HepG2 (cell line): ENCODE measurements around the gene NBPF1. TPM values are rescaled to one million over a fixed set of nuclear protein-coding genes. Genes with fewer than 3 reads are reported as not detected.
"Not testable (repeated sequence)": the region's sequence is repeated elsewhere in the genome, so short reads cannot be mapped to it uniquely, and the experiment has no call there.

Experiments
- DBP ChIP-seq: sonication (generic); formaldehyde crosslinking; IDR thresholded peaks from 2 replicates; pipeline ENCODE4 v1.4.0; 2020; ENCODE audit warnings: missing genetic modification reagents; ENCODE audit errors: not compliant biosample characterization
- DNMT3B ChIP-seq: conservative IDR thresholded peaks from 2 replicates; pipeline ENCODE4 v1.6.1; 2016; ENCODE audit warnings: missing biosample characterization, control low read depth
- FOXJ3 ChIP-seq: sonication (generic); formaldehyde crosslinking; IDR thresholded peaks from 2 replicates; pipeline ENCODE4 v1.4.0; 2020; ENCODE audit warnings: missing genetic modification reagents, mild to moderate bottlenecking, borderline replicate concordance
- HOXA5 ChIP-seq: sonication (generic); formaldehyde crosslinking; IDR thresholded peaks from 2 replicates; pipeline ENCODE4 v1.4.0; 2020; ENCODE audit warnings: missing genetic modification reagents
- KLF11 ChIP-seq: IDR thresholded peaks from 2 replicates; pipeline ENCODE4 v1.6.1; 2016; ENCODE audit warnings: missing compliant biosample characterization
- NFATC3 ChIP-seq: sonication (generic); formaldehyde crosslinking; IDR thresholded peaks from 2 replicates; pipeline ENCODE4 v1.5.1; 2020; ENCODE audit warnings: mild to moderate bottlenecking, missing genetic modification reagents
- NKX3-1 ChIP-seq: sonication (generic); formaldehyde crosslinking; IDR thresholded peaks from 2 replicates; pipeline ENCODE4 v1.5.0; 2020; ENCODE audit warnings: missing genetic modification reagents
- NONO ChIP-seq, 2 experiments: fragments of 450-650 bp in 1 of 2; sonication (generic) in 1 of 2; formaldehyde crosslinking in 1 of 2; IDR thresholded peaks in 1 of 2; conservative IDR thresholded peaks in 1 of 2; 2 replicates each; pipeline versions ENCODE4 v1.6.1 to v1.8.0; 2017 to 2022; ENCODE audit warnings: mild to moderate bottlenecking in 1 of 2, missing genetic modification reagents in 1 of 2, moderate library complexity in 1 of 2
- RAD21 ChIP-seq: fragments of 450-650 bp; formaldehyde crosslinking; IDR thresholded peaks from 2 replicates; pipeline ENCODE4 v1.5.0; 2020; ENCODE audit warnings: mild to moderate bottlenecking
- RXRB ChIP-seq: IDR thresholded peaks from 2 replicates; pipeline ENCODE4 v1.6.1; 2016; ENCODE audit warnings: borderline replicate concordance, missing genetic modification reagents, missing compliant biosample characterization
- ZBTB21 ChIP-seq: sonication (generic); formaldehyde crosslinking; IDR thresholded peaks from 2 replicates; pipeline ENCODE4 v1.4.0; 2020; ENCODE audit warnings: missing genetic modification reagents
- ZBTB25 ChIP-seq: IDR thresholded peaks from 2 replicates; pipeline ENCODE4 v1.6.1; 2018; ENCODE audit warnings: missing genetic modification reagents
- ZBTB37 ChIP-seq: sonication (generic); formaldehyde crosslinking; IDR thresholded peaks from 2 replicates; pipeline ENCODE4 v1.4.0; 2020; ENCODE audit warnings: mild to moderate bottlenecking, missing genetic modification reagents
- ZBTB44 ChIP-seq: sonication (generic); formaldehyde crosslinking; IDR thresholded peaks from 2 replicates; pipeline ENCODE4 v1.4.0; 2020; ENCODE audit warnings: missing genetic modification reagents
- ZFP36L2 ChIP-seq: sonication (generic); formaldehyde crosslinking; IDR thresholded peaks from 2 replicates; pipeline ENCODE4 v1.4.0; 2020; ENCODE audit warnings: missing genetic modification reagents
- ZFYVE20 ChIP-seq: sonication (generic); formaldehyde crosslinking; IDR thresholded peaks from 2 replicates; pipeline ENCODE4 v1.8.0; 2023; ENCODE audit warnings: low read depth, mild to moderate bottlenecking, moderate library complexity, missing genetic modification reagents, borderline replicate concordance
- ZNF253 ChIP-seq: sonication (generic); formaldehyde crosslinking; IDR thresholded peaks from 2 replicates; pipeline ENCODE4 v1.8.0; 2022; ENCODE audit warnings: mild to moderate bottlenecking, missing genetic modification reagents, borderline replicate concordance
- ZNF274 ChIP-seq: sonication (generic); formaldehyde crosslinking; IDR thresholded peaks from 2 replicates; pipeline ENCODE4 v1.5.1; 2020; ENCODE audit warnings: mild to moderate bottlenecking, missing genetic modification reagents
- ZNF3 ChIP-seq: IDR thresholded peaks from 2 replicates; pipeline ENCODE4 v1.7.0; 2017; ENCODE audit warnings: inconsistent platforms
- ZNF335 ChIP-seq: sonication (generic); formaldehyde crosslinking; IDR thresholded peaks from 2 replicates; pipeline ENCODE4 v1.4.0; 2020; ENCODE audit warnings: missing genetic modification reagents
- ZNF451 ChIP-seq: sonication (generic); formaldehyde crosslinking; IDR thresholded peaks from 2 replicates; pipeline ENCODE4 v1.5.0; 2020; ENCODE audit warnings: mild to moderate bottlenecking, missing genetic modification reagents
- ZNF543 ChIP-seq: sonication (generic); formaldehyde crosslinking; IDR thresholded peaks from 2 replicates; pipeline ENCODE4 v1.4.0; 2020; ENCODE audit warnings: mild to moderate bottlenecking, missing genetic modification reagents
- ZNF556 ChIP-seq: sonication (generic); formaldehyde crosslinking; IDR thresholded peaks from 2 replicates; pipeline ENCODE4 v1.4.0; 2020; ENCODE audit warnings: mild to moderate bottlenecking, missing genetic modification reagents, borderline replicate concordance
- polyA plus RNA-seq, 8 experiments: library from polyadenylated mRNA; depleted of rRNA in 3 of 8; stranded (reverse) in 7 of 8; unstranded in 1 of 8; fragments of >200 nt; fragmentation: Illumina TruSeq in 4 of 8; extraction: Trizol in 4 of 8; gene quantifications; 2 replicates each; pipeline versions ENCODE4 v1.2.1 to v1.2.3, GENCODE V29; 2011 to 2016; ENCODE audit warnings: low read depth in 4 of 8, missing spikeins in 1 of 8, mixed read lengths in 1 of 8; ENCODE audit not compliant: insufficient read depth in 1 of 8
- total RNA-seq, 5 experiments: library from RNA; depleted of rRNA; stranded (reverse); fragments of >200 nt; fragmentation: Illumina TruSeq; extraction: Trizol; gene quantifications; 2 replicates each; pipeline ENCODE4 v1.2.3, GENCODE V29; 2016; ENCODE audit warnings: low read depth in 1 of 5

The NBPF1 gene
- total and polyA plus RNA-seq, 2 of the 13 experiments (the other 11 are each of a cell fraction or from before 2014, with no cell fraction given) = 30.3 to 35.6 TPM

GRCh38 chr1:16645271-16646060 lies 32.1 kb upstream of the NBPF1 start (continued):
- TF ChIP-seq DBP (CRISPR knock-in tag) (peak; percentile 96), ZBTB37 (CRISPR knock-in tag) (0 out of 2 replicates have a peak, but pooled peaks have one; percentile 57), KLF11 (peak; percentile 96; the same call in 1 of the 2 replicates), DNMT3B (CRISPR knock-in tag) (peak; percentile 97), ZNF3 (peak; percentile 42; the same call in 1 of the 2 replicates), RXRB (CRISPR knock-in tag) (peak; percentile 96), NONO (CRISPR knock-in tag; conservative IDR thresholded peaks at IDR 0.05) (peak; percentile 78), ZNF253 (CRISPR knock-in tag) (peak; percentile 20; the same call in 1 of the 2 replicates), ZNF451 (0 out of 2 replicates have a peak, but pooled peaks have one; percentile 72), ZNF335 (peak; percentile 81), ZFYVE20 (0 out of 2 replicates have a peak, but pooled peaks have one; percentile 42), ZNF556 (peak; percentile 69), ZNF543 (peak; percentile 92), FOXJ3 (CRISPR knock-in tag) (peak; percentile 83; the same call in 1 of the 2 replicates), HOXA5 (CRISPR knock-in tag) (peak; percentile 89), ZBTB44 (CRISPR knock-in tag) (peak; percentile 92; the same call in 1 of the 2 replicates), ZNF274 (CRISPR knock-in tag) (peak; percentile 81; the same call in 1 of the 2 replicates), NFATC3 (0 out of 2 replicates have a peak, but pooled peaks have one; percentile 85), ZBTB25 (CRISPR knock-in tag) (peak; percentile 85; the same call in 1 of the 2 replicates), RAD21 (CRISPR knock-in tag) (peak; percentile 90), NKX3-1 (CRISPR knock-in tag) (peak; percentile 96; the same call in 1 of the 2 replicates), ZFP36L2 (peak; percentile 84; the same call in 1 of the 2 replicates), ZBTB21 (CRISPR knock-in tag) (peak; percentile 63; the same call in 1 of the 2 replicates)
- not testable (repeated sequence) for TF ChIP-seq NONO (IDR thresholded peaks at IDR 0.05)
